ENCODE measurements around the gene KLHL18. TPM values are rescaled to one million over a fixed set of nuclear protein-coding genes. Genes with fewer than 3 reads are reported as not detected.

Gene KLHL18
- polyA plus RNA-seq, 3 donors, result 43.4 to 63.3 (median 45.3) TPM

DNA sequence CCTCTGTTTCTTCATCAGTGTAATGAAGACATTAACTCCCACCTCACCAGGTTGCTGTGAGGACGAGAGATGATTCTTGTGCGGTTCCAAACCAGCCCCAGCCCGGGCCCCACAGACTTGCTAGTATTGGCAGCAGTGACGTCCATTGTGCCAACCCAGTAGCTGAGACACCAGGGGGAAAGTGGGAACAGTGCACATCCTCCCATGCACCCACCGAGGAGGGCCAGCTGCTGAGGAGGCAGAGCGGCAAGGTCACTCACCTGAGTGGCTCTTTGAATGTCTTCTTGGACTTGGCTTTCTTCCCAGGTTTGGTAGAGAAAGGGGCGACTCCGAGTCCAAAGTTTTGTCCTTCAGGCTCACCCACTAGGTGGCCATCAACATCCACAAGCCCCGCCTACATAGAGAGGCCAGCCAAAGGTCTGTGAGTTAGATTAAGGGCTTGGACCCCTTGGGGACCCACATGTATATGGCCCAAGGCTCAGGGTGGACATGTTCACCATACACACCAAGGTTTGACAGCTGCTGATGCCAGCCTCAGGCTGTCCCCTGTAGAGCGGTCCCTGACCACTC is 38.1 kb upstream of the KLHL18 start:
- peaks cover 0 to 3% (median 2%) of the 10 kb centered on the region in 3 donors for H3K27me3 Mint-ChIP-seq (ENCODE audit: low read depth in 3 of 3)
- H3K27ac Mint-ChIP-seq, result no peak overlapping the region
- Histone ChIP-seq H4K20me1 (ENCODE audit: insufficient read depth, low read length) (no peaks in the 10 kb centered on the region), H3K36me3 (replicated peaks in 1 of 2; ENCODE audit: control insufficient read depth in 1 of 2, insufficient read depth in 2 of 2, low read length in 2 of 2) (no peaks in the 10 kb centered on the region), H2AFZ (ENCODE audit: insufficient read depth, low read depth, low read length, poor library complexity, severe bottlenecking) (no peak overlapping the region), H3K9ac (ENCODE audit: insufficient read depth, low read length, poor library complexity, severe bottlenecking) (no peak overlapping the region), H3K4me2 (replicated peaks; ENCODE audit: extremely low read depth, low read length, poor library complexity, severe bottlenecking) (no peak overlapping the region), H3K79me2 (ENCODE audit: insufficient read depth, low read length) (no peaks in the 10 kb centered on the region), H3K27me3 (ENCODE audit: control insufficient read depth in 2 of 2, insufficient read depth in 2 of 2, low read length in 2 of 2) (no peaks in the 10 kb centered on the region), H3K4me3 (replicated peaks in 1 of 3; ENCODE audit: low read depth in 2 of 3, low read length in 3 of 3) (no peak overlapping the region), H3K9me3 (replicated peaks in 1 of 2; ENCODE audit: control insufficient read depth in 1 of 2, insufficient read depth in 1 of 2, low read length in 2 of 2) (no peaks in the 10 kb centered on the region), H3K27ac (ENCODE audit: low read depth in 1 of 2, low read length in 2 of 2) (no peak overlapping the region), H3K4me1 (ENCODE audit: control insufficient read depth in 1 of 2, insufficient read depth in 2 of 2, low read length in 2 of 2) (peaks cover 3 to 4% of the 10 kb centered on the region in 2 donors)
- H3K36me3 Mint-ChIP-seq, result no peaks in the 10 kb centered on the region
- H3K9me3 Mint-ChIP-seq, result no peaks in the 10 kb centered on the region
- intact Hi-C loops (cut with micrococcal nuclease), result no loop called here
- no peak for DNase-seq
- TF ChIP-seq, protein P1, sequence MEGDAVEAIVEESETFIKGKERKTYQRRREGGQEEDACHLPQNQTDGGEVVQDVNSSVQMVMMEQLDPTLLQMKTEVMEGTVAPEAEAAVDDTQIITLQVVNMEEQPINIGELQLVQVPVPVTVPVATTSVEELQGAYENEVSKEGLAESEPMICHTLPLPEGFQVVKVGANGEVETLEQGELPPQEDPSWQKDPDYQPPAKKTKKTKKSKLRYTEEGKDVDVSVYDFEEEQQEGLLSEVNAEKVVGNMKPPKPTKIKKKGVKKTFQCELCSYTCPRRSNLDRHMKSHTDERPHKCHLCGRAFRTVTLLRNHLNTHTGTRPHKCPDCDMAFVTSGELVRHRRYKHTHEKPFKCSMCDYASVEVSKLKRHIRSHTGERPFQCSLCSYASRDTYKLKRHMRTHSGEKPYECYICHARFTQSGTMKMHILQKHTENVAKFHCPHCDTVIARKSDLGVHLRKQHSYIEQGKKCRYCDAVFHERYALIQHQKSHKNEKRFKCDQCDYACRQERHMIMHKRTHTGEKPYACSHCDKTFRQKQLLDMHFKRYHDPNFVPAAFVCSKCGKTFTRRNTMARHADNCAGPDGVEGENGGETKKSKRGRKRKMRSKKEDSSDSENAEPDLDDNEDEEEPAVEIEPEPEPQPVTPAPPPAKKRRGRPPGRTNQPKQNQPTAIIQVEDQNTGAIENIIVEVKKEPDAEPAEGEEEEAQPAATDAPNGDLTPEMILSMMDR (IDR thresholded peaks at IDR 0.05), result no peak
- H3K4me3 Mint-ChIP-seq, result no peak overlapping the region
- WGBS (ENCODE audit: insufficient coverage), result 100% methylated on average over 1 of the region's 10 CpGs
- peaks cover 11% of the 10 kb centered on the region for H3K4me1 Mint-ChIP-seq

DNA sequence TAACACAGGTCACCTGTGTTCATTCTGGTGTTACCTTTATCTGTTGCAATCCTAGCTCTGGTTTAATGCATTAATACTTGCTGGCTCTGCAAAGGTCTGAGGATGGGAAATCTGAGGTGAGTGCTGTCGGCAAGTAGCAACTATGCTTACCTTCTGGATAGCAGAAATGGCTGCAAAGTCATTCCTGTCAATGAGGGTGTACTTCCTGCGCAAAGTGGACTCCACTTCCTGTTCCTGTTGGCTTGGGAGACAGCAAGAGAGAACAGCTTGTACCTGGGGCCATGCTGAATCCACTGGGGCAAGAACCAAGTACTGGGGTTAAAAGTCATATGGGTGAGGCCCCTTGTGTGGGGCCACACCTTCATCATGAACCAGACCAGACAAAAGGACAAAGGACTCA is 37.5 kb upstream of the KLHL18 start:
- DNase-seq, result no peak
- no peaks in the 10 kb centered on the region for H3K79me2 ChIP-seq (ENCODE audit: insufficient read depth, low read length)
- Mint-ChIP-seq H3K36me3 (no peaks in the 10 kb centered on the region), H3K27me3 (ENCODE audit: low read depth in 3 of 3) (peaks cover 0 to 2% (median 1%) of the 10 kb centered on the region in 3 donors), H3K9me3 (no peaks in the 10 kb centered on the region), H3K4me1 (peaks cover 12% of the 10 kb centered on the region), H3K27ac (no peak overlapping the region), H3K4me3 (no peak overlapping the region)
- peaks cover 3 to 4% of the 10 kb centered on the region in 2 donors for H3K4me1 ChIP-seq (ENCODE audit: control insufficient read depth in 1 of 2, insufficient read depth in 2 of 2, low read length in 2 of 2)
- no peak overlapping the region for H2AFZ ChIP-seq (ENCODE audit: insufficient read depth, low read depth, low read length, poor library complexity, severe bottlenecking)
- no peak overlapping the region for H3K4me2 ChIP-seq (replicated peaks; ENCODE audit: extremely low read depth, low read length, poor library complexity, severe bottlenecking)
- TF ChIP-seq, protein P1 (IDR thresholded peaks at IDR 0.05), result no peak
- no peaks in the 10 kb centered on the region for H3K36me3 ChIP-seq (replicated peaks in 1 of 2; ENCODE audit: control insufficient read depth in 1 of 2, insufficient read depth in 2 of 2, low read length in 2 of 2)
- no peak overlapping the region for H3K4me3 ChIP-seq (replicated peaks in 1 of 3; ENCODE audit: low read depth in 2 of 3, low read length in 3 of 3)
- no peak overlapping the region for H3K27ac ChIP-seq (ENCODE audit: low read depth in 1 of 2, low read length in 2 of 2)
- no peak overlapping the region for H3K9ac ChIP-seq (ENCODE audit: insufficient read depth, low read length, poor library complexity, severe bottlenecking)
- H4K20me1 ChIP-seq (ENCODE audit: insufficient read depth, low read length), result no peaks in the 10 kb centered on the region
- intact Hi-C loops (cut with micrococcal nuclease), result no loop called here
- H3K27me3 ChIP-seq (ENCODE audit: control insufficient read depth in 2 of 2, insufficient read depth in 2 of 2, low read length in 2 of 2), result no peaks in the 10 kb centered on the region
- WGBS (ENCODE audit: insufficient coverage), result 100% methylated on average over 1 of the region's 2 CpGs
- no peaks in the 10 kb centered on the region for H3K9me3 ChIP-seq (replicated peaks in 1 of 2; ENCODE audit: control insufficient read depth in 1 of 2, insufficient read depth in 1 of 2, low read length in 2 of 2)
